Stimulated activated CD8-positive, alpha-beta memory T cell treated with anti-CD3 and anti-CD28 coated beads, Interleukin-12 subunit alpha, Interleukin-12 subunit beta, amount 100 ng/mL, for 1 hour (primary cell): Measurements from ENCODE around the gene KCNE4.

Experiments used
- DNase-seq: peaks from one replicate; pipeline ENCODE4 v3.0.0-alpha.2; 2020; ENCODE audit warnings: low read depth

Gene KCNE4

GRCh38 chr2:223087466-223087865 lies 35.5 kb downstream of the KCNE4 start:
- DNase-seq = no peak

- DNase-seq = no peak
These were observed 36.9 kb downstream of the KCNE4 start for GRCh38 chr2:223088866-223089265.

- no peak for DNase-seq
These were observed 38.0 kb downstream of the KCNE4 start for GRCh38 chr2:223090039-223090438.

GRCh38 chr2:223090540-223091235 lies 38.7 kb downstream of the KCNE4 start:
- no peak for DNase-seq

GRCh38 chr2:223092667-223093066 lies 40.7 kb downstream of the KCNE4 start:
- DNase-seq = no peak

GRCh38 chr2:223093436-223094241 lies 41.6 kb downstream of the KCNE4 start:
- DNase-seq = no peak

- DNase-seq = no peak
These were observed 43.2 kb downstream of the KCNE4 start for GRCh38 chr2:223095207-223095606.

GRCh38 chr2:223096235-223096970 lies 44.4 kb downstream of the KCNE4 start:
- no peak for DNase-seq

- DNase-seq = no peak
These were observed 45.9 kb downstream of the KCNE4 start for GRCh38 chr2:223097888-223098383.

- no peak for DNase-seq
These were observed 47.6 kb downstream of the KCNE4 start for GRCh38 chr2:223099561-223099960.

- DNase-seq = no peak
These were observed 48.1 kb downstream of the KCNE4 start for GRCh38 chr2:223100061-223100511.

GRCh38 chr2:223101340-223102039 lies 49.5 kb downstream of the KCNE4 start:
- no peak for DNase-seq

GRCh38 chr2:223102040-223102400 lies 50.0 kb downstream of the KCNE4 start:
- DNase-seq = no peak

- DNase-seq = no peak
These were observed 50.5 kb downstream of the KCNE4 start for GRCh38 chr2:223102450-223102849.

GRCh38 chr2:223104336-223105132 lies 52.5 kb downstream of the KCNE4 start:
- no peak for DNase-seq
